HepG2 (cell line): ENCODE results near the gene KLHL17. TPM values are rescaled to one million over a fixed set of nuclear protein-coding genes. Genes with fewer than 3 reads are reported as not detected.

Experiments used
- ATAC-seq: fragments of 200-7000 bp; cut with Tn5 transposase; 3 replicates; pipeline ENCODE4 v1.9.1; 2020; ENCODE audit warnings: mild to moderate bottlenecking, moderate library complexity
- BruUV-seq: library from RNA; stranded (reverse); fragments of 400-500 nt; replicated peaks from 2 replicates; lab custom pipeline; 2021; lab: Mats Ljungman, UMichigan
- CTCF ChIA-PET: fragments of 300-600 bp; formaldehyde crosslinking; extraction: SDS; loops from one replicate; lab custom pipeline; 2021; ENCODE audit warnings: low total read pairs, inconsistent platforms, low intra/inter-chr PET ratio; lab: Yijun Ruan, JAX
- POLR2A ChIA-PET: fragments of 350-600 bp; sonication (Branson Sonifier 250); formaldehyde crosslinking; loops from one replicate; lab custom pipeline; 2020; ENCODE audit warnings: antibody characterized with exemption, inconsistent platforms; lab: Yijun Ruan, JAX
- DNase-seq: peaks from one replicate; pipeline ENCODE4 v3.0.0-alpha.2; 2015; ENCODE audit warnings: low spot score
- FAIRE-seq: peaks from 3 replicates; lab custom pipeline; 2011; peaks lifted over from hg19 to GRCh38; lab: Jason Lieb, UNC
- H2AFZ ChIP-seq: one replicate; pipeline ENCODE4 v1.6.1; 2011; ENCODE audit warnings: low read length, inconsistent platforms
- H3K27ac ChIP-seq: fragments of 300-600 bp; 3 replicates; pipeline ENCODE4 v1.8.0; 2011; ENCODE audit warnings: mixed run types, mild to moderate bottlenecking, mixed read lengths, low read length, inconsistent platforms; ENCODE audit not compliant: insufficient read depth; ENCODE audit errors: extremely low read length
- H3K27me3 ChIP-seq, 2 experiments: fragments of 200-600 bp in 1 of 2; 2 replicates in 1 of 2; 3 replicates in 1 of 2; pipeline versions ENCODE4 v1.6.0 to v1.8.0; 2011; ENCODE audit warnings: low read length in 2 of 2, mild to moderate bottlenecking in 2 of 2, moderate library complexity in 2 of 2, inconsistent platforms in 1 of 2; ENCODE audit not compliant: insufficient read depth in 2 of 2, control insufficient read depth in 1 of 2
- H3K36me3 ChIP-seq, 2 experiments: fragments of 200-600 bp in 1 of 2; replicated peaks in 1 of 2; 2 replicates in 1 of 2; 3 replicates in 1 of 2; pipeline versions ENCODE4 v1.5.1 to v1.8.0; 2011; ENCODE audit warnings: low read length in 2 of 2, inconsistent platforms in 1 of 2; ENCODE audit not compliant: insufficient read depth in 2 of 2, control insufficient read depth in 1 of 2
- H3K4me1 ChIP-seq: 2 replicates; pipeline ENCODE4 v1.5.1; 2012; ENCODE audit warnings: low read length, inconsistent platforms; ENCODE audit not compliant: insufficient read depth
- H3K4me2 ChIP-seq: 2 replicates; pipeline ENCODE4 v1.6.0; 2011; ENCODE audit warnings: low read depth, low read length, inconsistent platforms
- H3K4me3 ChIP-seq, 3 experiments: fragments of 200-600 bp in 1 of 3; sonication (generic), shearing (Covaris generic) in 1 of 3; replicated peaks in 1 of 3; 2 replicates each; pipeline ENCODE4 v1.5.1; 2011 to 2016; ENCODE audit warnings: low read length in 3 of 3, inconsistent platforms in 2 of 3, low read depth in 2 of 3, mild to moderate bottlenecking in 2 of 3, control low read depth in 1 of 3, mixed read lengths in 1 of 3; ENCODE audit not compliant: insufficient read depth in 1 of 3
- H3K79me2 ChIP-seq: one replicate; pipeline ENCODE4 v1.6.1; 2011; ENCODE audit warnings: low read length, inconsistent platforms; ENCODE audit not compliant: insufficient read depth
- H3K9ac ChIP-seq: 2 replicates; pipeline ENCODE4 v1.6.0; 2011; ENCODE audit warnings: mild to moderate bottlenecking, low read depth, low read length, inconsistent platforms; ENCODE audit not compliant: insufficient read depth
- H3K9me3 ChIP-seq: 2 replicates; pipeline ENCODE4 v1.5.1; 2012; ENCODE audit warnings: mild to moderate bottlenecking, low read length
- H4K20me1 ChIP-seq: 2 replicates; pipeline ENCODE4 v1.6.0; 2011; ENCODE audit warnings: inconsistent platforms, mild to moderate bottlenecking, low read length, moderate library complexity; ENCODE audit not compliant: insufficient read depth
- AGO1 ChIP-seq: fragments of 200-400 bp; formaldehyde crosslinking; IDR thresholded peaks from 2 replicates; pipeline ENCODE4 v1.6.1; 2017; ENCODE audit warnings: mild to moderate bottlenecking, low read depth, low read length, moderate library complexity; ENCODE audit not compliant: poor library complexity, severe bottlenecking
- BCL6 ChIP-seq: IDR thresholded peaks from 2 replicates; pipeline ENCODE4 v1.6.1; 2016; ENCODE audit warnings: missing genetic modification reagents, missing compliant biosample characterization
- BORCS8-MEF2B ChIP-seq: sonication (generic); formaldehyde crosslinking; IDR thresholded peaks from 2 replicates; pipeline ENCODE4 v1.8.0; 2022; ENCODE audit warnings: mild to moderate bottlenecking, missing genetic modification reagents
- CHD4 ChIP-seq: fragments of 200-600 bp; sonication (generic); IDR thresholded peaks from 2 replicates; pipeline ENCODE4 v1.7.0; 2017; ENCODE audit warnings: mild to moderate bottlenecking, low read length, borderline replicate concordance
- ERF ChIP-seq: IDR thresholded peaks from 2 replicates; pipeline ENCODE4 v1.6.1; 2018; ENCODE audit warnings: missing biosample characterization, missing genetic modification reagents
- HMGA1 ChIP-seq: sonication (generic); formaldehyde crosslinking; conservative IDR thresholded peaks from 2 replicates; pipeline ENCODE4 v1.4.0; 2020; ENCODE audit warnings: missing genetic modification reagents
- KDM5B ChIP-seq: sonication (generic); formaldehyde crosslinking; IDR thresholded peaks from 2 replicates; pipeline ENCODE4 v1.4.0; 2020; ENCODE audit warnings: missing genetic modification reagents, mild to moderate bottlenecking, borderline replicate concordance
- MED1 ChIP-seq: sonication (generic); formaldehyde crosslinking; IDR thresholded peaks from 2 replicates; pipeline ENCODE4 v1.4.0; 2020; ENCODE audit warnings: missing genetic modification reagents
- RAD51 ChIP-seq: fragments of 450-650 bp; IDR thresholded peaks from 2 replicates; pipeline ENCODE4 v1.6.1; 2016; ENCODE audit warnings: borderline replicate concordance
- RFX1 ChIP-seq: fragments of 450-650 bp; IDR thresholded peaks from 2 replicates; pipeline ENCODE4 v1.6.1; 2017
- SNRNP70 ChIP-seq: fragments of 200-400 bp; formaldehyde crosslinking; IDR thresholded peaks from 2 replicates; pipeline ENCODE4 v1.6.1; 2017; ENCODE audit warnings: mild to moderate bottlenecking, low read depth, low read length, moderate library complexity
- TBX2 ChIP-seq: sonication (generic); formaldehyde crosslinking; IDR thresholded peaks from 2 replicates; pipeline ENCODE4 v1.5.0; 2020; ENCODE audit warnings: missing genetic modification reagents, mild to moderate bottlenecking, borderline replicate concordance
- ZFP37 ChIP-seq: sonication (generic); formaldehyde crosslinking; IDR thresholded peaks from 2 replicates; pipeline ENCODE4 v1.4.0; 2020; ENCODE audit warnings: missing genetic modification reagents, borderline replicate concordance
- ZFYVE20 ChIP-seq: sonication (generic); formaldehyde crosslinking; IDR thresholded peaks from 2 replicates; pipeline ENCODE4 v1.8.0; 2023; ENCODE audit warnings: low read depth, mild to moderate bottlenecking, moderate library complexity, missing genetic modification reagents, borderline replicate concordance
- ZNF205 ChIP-seq: IDR thresholded peaks from 2 replicates; pipeline ENCODE4 v1.6.1; 2018; ENCODE audit warnings: missing biosample characterization, missing genetic modification reagents
- ZNF230 ChIP-seq: sonication (generic); formaldehyde crosslinking; IDR thresholded peaks from 2 replicates; pipeline ENCODE4 v1.4.0; 2020; ENCODE audit warnings: mild to moderate bottlenecking, missing genetic modification reagents
- ZNF234 ChIP-seq: sonication (generic); formaldehyde crosslinking; conservative IDR thresholded peaks from 2 replicates; pipeline ENCODE4 v1.5.1; 2020; ENCODE audit warnings: mild to moderate bottlenecking, missing genetic modification reagents
- ZNF350 ChIP-seq: sonication (generic); formaldehyde crosslinking; IDR thresholded peaks from 2 replicates; pipeline ENCODE4 v1.4.0; 2020; ENCODE audit warnings: mild to moderate bottlenecking, low read depth, missing genetic modification reagents, borderline replicate concordance
- ZNF446 ChIP-seq: sonication (generic); formaldehyde crosslinking; IDR thresholded peaks from 2 replicates; pipeline ENCODE4 v1.5.0; 2020; ENCODE audit warnings: mild to moderate bottlenecking, missing genetic modification reagents
- ZNF460 ChIP-seq: sonication (generic); formaldehyde crosslinking; IDR thresholded peaks from 2 replicates; pipeline ENCODE4 v1.5.1; 2020; ENCODE audit warnings: missing genetic modification reagents, mild to moderate bottlenecking, borderline replicate concordance
- ZNF563 ChIP-seq: sonication (generic); formaldehyde crosslinking; IDR thresholded peaks from 2 replicates; pipeline ENCODE4 v1.8.0; 2022; ENCODE audit warnings: mild to moderate bottlenecking, moderate library complexity, missing genetic modification reagents
- ZNF639 ChIP-seq: conservative IDR thresholded peaks from 2 replicates; pipeline ENCODE4 v1.6.1; 2018; ENCODE audit warnings: missing genetic modification reagents
- WGBS: methylation state at CpG from one replicate; pipeline ENCODE4 v1.1.6; 2017; ENCODE audit warnings: low lambda C conversion rate; 5-methylcytosine and 5-hydroxymethylcytosine counted together
- in situ Hi-C: cut with HindIII; loops from 2 replicates; pipeline ENCODE4 v1.10.0; 2017; ENCODE audit warnings: low pct_unique_long_range_greater_than_20kb; ENCODE audit not compliant: extremely low pct_ligation_motif_present
- intact Hi-C: fragments of 100-400 bp; cut with micrococcal nuclease; formaldehyde crosslinking; loops from one replicate; pipeline ENCODE4 v1.10.0; 2022; ENCODE audit not compliant: unreplicated experiment
- polyA plus RNA-seq, 8 experiments: library from polyadenylated mRNA; depleted of rRNA in 3 of 8; stranded (reverse) in 7 of 8; unstranded in 1 of 8; fragments of >200 nt; fragmentation: Illumina TruSeq in 4 of 8; extraction: Trizol in 4 of 8; gene quantifications; 2 replicates each; pipeline versions ENCODE4 v1.2.1 to v1.2.3, GENCODE V29; 2011 to 2016; ENCODE audit warnings: low read depth in 4 of 8, missing spikeins in 1 of 8, mixed read lengths in 1 of 8; ENCODE audit not compliant: insufficient read depth in 1 of 8
- total RNA-seq, 5 experiments: library from RNA; depleted of rRNA; stranded (reverse); fragments of >200 nt; fragmentation: Illumina TruSeq; extraction: Trizol; gene quantifications; 2 replicates each; pipeline ENCODE4 v1.2.3, GENCODE V29; 2016; ENCODE audit warnings: low read depth in 1 of 5

Gene KLHL17
- total and polyA plus RNA-seq, 2 of the 13 experiments (the other 11 are each of a cell fraction or from before 2014, with no cell fraction given): 9.3 to 24.7 TPM

GRCh38 chr1:966704-967300, 6.4 kb downstream of the KLHL17 start:
- no TSS peak for BruUV-seq
- Histone ChIP-seq H3K4me3 (peak overlapping the region; percentile 47 to 82 (median 77); a peak in 5 of 6 replicates), H3K27ac (no peak overlapping the region), H3K36me3 (peaks cover 0 to 6% of the 10 kb centered on the region in 2 experiments; a peak in 1 of 5 replicates), H2AFZ (no peak overlapping the region), H3K27me3 (no peaks in the 10 kb centered on the region; a peak in 1 of 5 replicates), H4K20me1 (no peaks in the 10 kb centered on the region), H3K4me1 (peaks cover 24% of the 10 kb centered on the region), H3K9ac (peak overlapping the region; percentile 64), H3K9me3 (no peaks in the 10 kb centered on the region), H3K4me2 (peak overlapping the region; percentile 78), H3K79me2 (no peaks in the 10 kb centered on the region)
- in situ Hi-C loops: no loop called here
- intact Hi-C loops: no loop called here
- ChIA-PET POLR2A (interaction anchor here (0.7 to 2.7 kb wide), 8 partner anchors 9 to 93 kb away, joined by 3 to 11 read pairs (median 3); partner anchors contain the start of gene PERM1), CTCF (no interaction called here)
- ATAC-seq (peak; percentile 76), FAIRE-seq (no peak), DNase-seq (peak; percentile 31)
- no CpG with 5 or more reads among the region's 60 CpGs for WGBS
- TF ChIP-seq TBX2 (peak; percentile 77), RFX1 (no peak), SNRNP70 (no peak), MED1 (CRISPR knock-in tag) (no peak), HMGA1 (no peak), ZNF563 (CRISPR knock-in tag) (0 out of 2 replicates have a peak, but pooled peaks have one; percentile 31), ZNF460 (CRISPR knock-in tag) (no peak), RAD51 (no peak), KDM5B (CRISPR knock-in tag) (no peak; the same call in 1 of the 2 replicates), AGO1 (no peak), ZNF446 (CRISPR knock-in tag) (no peak), ZNF230 (CRISPR knock-in tag) (no peak), ZFYVE20 (CRISPR knock-in tag) (no peak), ZNF350 (CRISPR knock-in tag) (peak; percentile 77), ZFP37 (CRISPR knock-in tag) (0 out of 2 replicates have a peak, but pooled peaks have one; percentile 12), ZNF205 (CRISPR knock-in tag) (no peak), CHD4 (no peak), BORCS8-MEF2B (CRISPR knock-in tag) (no peak), BCL6 (CRISPR knock-in tag) (peak; percentile 38), ZNF639 (CRISPR knock-in tag) (peak; percentile 34; the same call in 1 of the 2 replicates), ERF (no peak), ZNF234 (CRISPR knock-in tag) (no peak)
